Osteoblast (primary cell): Measurements from ENCODE around the gene SEPHS1. TPM values are rescaled to one million over a fixed set of nuclear protein-coding genes. Genes with fewer than 3 reads are reported as not detected.

ENCODE experiments used
- DNase-seq: peaks from one replicate; pipeline ENCODE4 v3.0.0; 2011; ENCODE audit warnings: low spot score, mixed read lengths; ENCODE audit not compliant: insufficient read length; ENCODE audit errors: missing footprints
- H2AFZ ChIP-seq: 2 replicates; pipeline ENCODE4 v1.6.0; 2011; ENCODE audit warnings: mild to moderate bottlenecking, low read length
- H3K27ac ChIP-seq: 2 replicates; pipeline ENCODE4 v1.5.1; 2011; ENCODE audit warnings: mild to moderate bottlenecking, low read depth, low read length, moderate library complexity
- H3K27me3 ChIP-seq: 2 replicates; pipeline ENCODE4 v1.6.0; 2012; ENCODE audit warnings: mild to moderate bottlenecking, control low read depth, inconsistent platforms, low read length, moderate library complexity; ENCODE audit not compliant: insufficient read depth
- H3K36me3 ChIP-seq: 2 replicates; pipeline ENCODE4 v1.5.1; 2011; ENCODE audit warnings: mild to moderate bottlenecking, low read length, control low read depth, moderate library complexity; ENCODE audit not compliant: insufficient read depth
- H3K4me1 ChIP-seq: 2 replicates; pipeline ENCODE4 v1.5.1; 2011; ENCODE audit warnings: mild to moderate bottlenecking, low read length, control low read depth, moderate library complexity; ENCODE audit not compliant: insufficient read depth
- H3K4me2 ChIP-seq: 2 replicates; pipeline ENCODE4 v1.6.0; 2011; ENCODE audit warnings: mild to moderate bottlenecking, low read length; ENCODE audit not compliant: insufficient read depth
- H3K4me3 ChIP-seq: fragments of 200-600 bp; sonication (generic); 3 replicates; pipeline ENCODE4 v1.5.1; 2012; ENCODE audit warnings: mild to moderate bottlenecking, low read length, inconsistent platforms; ENCODE audit not compliant: insufficient read depth
- H3K79me2 ChIP-seq: 2 replicates; pipeline ENCODE4 v1.6.0; 2012; ENCODE audit warnings: mild to moderate bottlenecking, low read length, control low read depth, inconsistent platforms; ENCODE audit not compliant: insufficient read depth
- H3K9me3 ChIP-seq: 2 replicates; pipeline ENCODE4 v1.5.1; 2011; ENCODE audit warnings: low read depth, low read length, control low read depth
- H4K20me1 ChIP-seq: 2 replicates; pipeline ENCODE4 v1.6.0; 2012; ENCODE audit warnings: mild to moderate bottlenecking, low read length, control low read depth; ENCODE audit not compliant: insufficient read depth
- total RNA-seq: library from RNA; depleted of rRNA; stranded (reverse); fragments of >200 nt; gene quantifications from 2 replicates; pipeline ENCODE4 v1.2.3, GENCODE V29; 2012
- TF ChIP-seq, protein P1 (sequence below): IDR thresholded peaks from 2 replicates; pipeline ENCODE4 v1.5.1; 2011; ENCODE audit warnings: mild to moderate bottlenecking, low read depth, low read length, moderate library complexity; ENCODE audit errors: extremely low read depth

The SEPHS1 gene
- total RNA-seq, 1 donor, result 31.1 TPM

- Histone ChIP-seq H4K20me1 (no peaks in the 10 kb centered on the region), H3K36me3 (peaks cover 8% of the 10 kb centered on the region), H3K79me2 (peaks cover 5% of the 10 kb centered on the region), H3K4me2 (peak overlapping the region; percentile 95), H3K4me3 (peak overlapping the region; percentile 75), H2AFZ (peak overlapping the region; percentile 91), H3K27me3 (no peaks in the 10 kb centered on the region), H3K27ac (peak overlapping the region; percentile 87), H3K9me3 (no peaks in the 10 kb centered on the region), H3K4me1 (peaks cover 8% of the 10 kb centered on the region)
- TF ChIP-seq, protein P1, sequence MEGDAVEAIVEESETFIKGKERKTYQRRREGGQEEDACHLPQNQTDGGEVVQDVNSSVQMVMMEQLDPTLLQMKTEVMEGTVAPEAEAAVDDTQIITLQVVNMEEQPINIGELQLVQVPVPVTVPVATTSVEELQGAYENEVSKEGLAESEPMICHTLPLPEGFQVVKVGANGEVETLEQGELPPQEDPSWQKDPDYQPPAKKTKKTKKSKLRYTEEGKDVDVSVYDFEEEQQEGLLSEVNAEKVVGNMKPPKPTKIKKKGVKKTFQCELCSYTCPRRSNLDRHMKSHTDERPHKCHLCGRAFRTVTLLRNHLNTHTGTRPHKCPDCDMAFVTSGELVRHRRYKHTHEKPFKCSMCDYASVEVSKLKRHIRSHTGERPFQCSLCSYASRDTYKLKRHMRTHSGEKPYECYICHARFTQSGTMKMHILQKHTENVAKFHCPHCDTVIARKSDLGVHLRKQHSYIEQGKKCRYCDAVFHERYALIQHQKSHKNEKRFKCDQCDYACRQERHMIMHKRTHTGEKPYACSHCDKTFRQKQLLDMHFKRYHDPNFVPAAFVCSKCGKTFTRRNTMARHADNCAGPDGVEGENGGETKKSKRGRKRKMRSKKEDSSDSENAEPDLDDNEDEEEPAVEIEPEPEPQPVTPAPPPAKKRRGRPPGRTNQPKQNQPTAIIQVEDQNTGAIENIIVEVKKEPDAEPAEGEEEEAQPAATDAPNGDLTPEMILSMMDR, result no peak
- no peak for DNase-seq
Observed at GRCh38 chr10:13298748-13299436, 49.2 kb downstream of the SEPHS1 start.

DNA sequence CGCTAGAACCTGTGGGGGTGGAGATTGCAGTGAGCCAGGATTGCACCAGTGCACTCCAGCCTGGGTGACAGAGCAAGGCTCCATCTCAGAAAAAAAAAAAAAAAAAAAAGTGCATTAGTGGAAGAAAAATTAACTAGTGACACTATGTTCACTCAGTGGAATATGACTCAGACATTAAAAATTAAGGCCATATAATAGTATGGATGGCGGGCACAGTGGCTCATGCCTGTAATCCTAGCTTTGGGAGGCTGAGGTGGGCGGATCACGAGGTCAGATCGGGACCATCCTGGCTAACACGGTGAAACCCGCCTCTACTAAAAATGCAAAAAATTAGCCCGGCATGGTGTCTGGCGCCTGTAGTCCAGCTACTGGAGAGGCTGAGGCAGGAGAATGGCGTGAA lies 51.6 kb downstream of the SEPHS1 start:
- H3K36me3 ChIP-seq, result peaks cover 8% of the 10 kb centered on the region
- no peak overlapping the region for H3K4me3 ChIP-seq
- H4K20me1 ChIP-seq, result no peaks in the 10 kb centered on the region
- H3K9me3 ChIP-seq, result no peaks in the 10 kb centered on the region
- TF ChIP-seq, protein P1, result no peak
- no peak for DNase-seq
- no peak overlapping the region for H3K4me2 ChIP-seq
- peaks cover 5% of the 10 kb centered on the region for H3K79me2 ChIP-seq
- no peak overlapping the region for H3K27ac ChIP-seq
- peaks cover 8% of the 10 kb centered on the region for H3K4me1 ChIP-seq
- no peak overlapping the region for H2AFZ ChIP-seq
- H3K27me3 ChIP-seq, result no peaks in the 10 kb centered on the region

- H2AFZ ChIP-seq, result no peak overlapping the region
- no peak overlapping the region for H3K27ac ChIP-seq
- H3K9me3 ChIP-seq, result no peaks in the 10 kb centered on the region
- H3K27me3 ChIP-seq, result no peaks in the 10 kb centered on the region
- H3K4me1 ChIP-seq, result peaks cover 4% of the 10 kb centered on the region
- no peak overlapping the region for H3K4me3 ChIP-seq
- no peaks in the 10 kb centered on the region for H4K20me1 ChIP-seq
- no peak for DNase-seq
- no peak overlapping the region for H3K4me2 ChIP-seq
- TF ChIP-seq, protein P1, result no peak
- H3K79me2 ChIP-seq, result no peaks in the 10 kb centered on the region
- H3K36me3 ChIP-seq, result peaks cover 11% of the 10 kb centered on the region
Observed at GRCh38 chr10:13294784-13295183, 53.3 kb downstream of the SEPHS1 start.

- no peak for DNase-seq
- no peak overlapping the region for H3K4me3 ChIP-seq
- H3K27me3 ChIP-seq, result no peaks in the 10 kb centered on the region
- no peaks in the 10 kb centered on the region for H4K20me1 ChIP-seq
- H2AFZ ChIP-seq, result no peak overlapping the region
- peaks cover 11% of the 10 kb centered on the region for H3K36me3 ChIP-seq
- TF ChIP-seq, protein P1, result no peak
- no peak overlapping the region for H3K27ac ChIP-seq
- H3K4me1 ChIP-seq, result no peaks in the 10 kb centered on the region
- H3K4me2 ChIP-seq, result no peak overlapping the region
- H3K79me2 ChIP-seq, result no peaks in the 10 kb centered on the region
- H3K9me3 ChIP-seq, result no peaks in the 10 kb centered on the region
Observed at GRCh38 chr10:13291821-13292773, 56.0 kb downstream of the SEPHS1 start.
